ENCODE results near the gene SLC35B3.
"Not testable (repeated sequence)": the region's sequence is repeated elsewhere in the genome, so short reads cannot be mapped to it uniquely, and the experiment has no call there.

- TF ChIP-seq, protein P1, sequence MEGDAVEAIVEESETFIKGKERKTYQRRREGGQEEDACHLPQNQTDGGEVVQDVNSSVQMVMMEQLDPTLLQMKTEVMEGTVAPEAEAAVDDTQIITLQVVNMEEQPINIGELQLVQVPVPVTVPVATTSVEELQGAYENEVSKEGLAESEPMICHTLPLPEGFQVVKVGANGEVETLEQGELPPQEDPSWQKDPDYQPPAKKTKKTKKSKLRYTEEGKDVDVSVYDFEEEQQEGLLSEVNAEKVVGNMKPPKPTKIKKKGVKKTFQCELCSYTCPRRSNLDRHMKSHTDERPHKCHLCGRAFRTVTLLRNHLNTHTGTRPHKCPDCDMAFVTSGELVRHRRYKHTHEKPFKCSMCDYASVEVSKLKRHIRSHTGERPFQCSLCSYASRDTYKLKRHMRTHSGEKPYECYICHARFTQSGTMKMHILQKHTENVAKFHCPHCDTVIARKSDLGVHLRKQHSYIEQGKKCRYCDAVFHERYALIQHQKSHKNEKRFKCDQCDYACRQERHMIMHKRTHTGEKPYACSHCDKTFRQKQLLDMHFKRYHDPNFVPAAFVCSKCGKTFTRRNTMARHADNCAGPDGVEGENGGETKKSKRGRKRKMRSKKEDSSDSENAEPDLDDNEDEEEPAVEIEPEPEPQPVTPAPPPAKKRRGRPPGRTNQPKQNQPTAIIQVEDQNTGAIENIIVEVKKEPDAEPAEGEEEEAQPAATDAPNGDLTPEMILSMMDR (IDR thresholded peaks at IDR 0.05; ENCODE audit: low read depth, low read length, poor library complexity, severe bottlenecking), result not testable (repeated sequence)
- not testable (repeated sequence) for TF ChIP-seq EZH2phosphoT487 (IDR thresholded peaks at IDR 0.05; ENCODE audit: borderline replicate concordance, low read length)
Observed at GRCh38 chr6:8445930-8446329, 10.6 kb upstream of the SLC35B3 start.

All from DOHH2 (cell line).